Chondrocyte (in vitro differentiated cells): Measurements from ENCODE around the gene PRKAG1. TPM values are rescaled to one million over a fixed set of nuclear protein-coding genes. Genes with fewer than 3 reads are reported as not detected.
"Not testable (repeated sequence)": the region's sequence is repeated elsewhere in the genome, so short reads cannot be mapped to it uniquely, and the experiment has no call there.

Experiments used
- DNase-seq: peaks from one replicate; pipeline ENCODE4 v3.0.0; 2021; ENCODE audit warnings: mixed read lengths, low spot score
- H3K27ac Mint-ChIP-seq: one replicate; pipeline ENCODE4 v1.8.0; 2021; ENCODE audit warnings: mild to moderate bottlenecking, moderate library complexity, mixed read lengths; ENCODE audit not compliant: unreplicated experiment
- H3K27me3 Mint-ChIP-seq: 2 replicates; pipeline ENCODE4 v1.8.0; 2021; ENCODE audit warnings: low read depth, mixed read lengths
- H3K36me3 Mint-ChIP-seq: 2 replicates; pipeline ENCODE4 v1.8.0; 2021; ENCODE audit warnings: low read depth, mixed read lengths
- H3K4me1 Mint-ChIP-seq: 2 replicates; pipeline ENCODE4 v1.8.0; 2021; ENCODE audit warnings: low read depth, mild to moderate bottlenecking, mixed read lengths
- H3K4me3 Mint-ChIP-seq: one replicate; pipeline ENCODE4 v1.8.0; 2021; ENCODE audit warnings: mild to moderate bottlenecking, moderate library complexity, mixed read lengths; ENCODE audit not compliant: unreplicated experiment
- H3K9me3 Mint-ChIP-seq: 2 replicates; pipeline ENCODE4 v1.8.0; 2021; ENCODE audit warnings: low read depth, mixed read lengths
- CTCF ChIP-seq: fragments of 200-600 bp; sonication (generic); IDR thresholded peaks from 2 replicates; pipeline ENCODE4 v1.5.0; 2021; ENCODE audit warnings: antibody characterized with exemption, mild to moderate bottlenecking, moderate library complexity
- long read RNA-seq: library from polyadenylated mRNA; stranded (forward); transcript quantifications from one replicate; pipeline ENCODE4 v2.0.0, GENCODE V29; 2021
- total RNA-seq: library from RNA; stranded (reverse); gene quantifications from 3 replicates; pipeline ENCODE4 v1.2.1, GENCODE V29; 2021

Gene PRKAG1
- 61.5 to 77.1 TPM (median 61.7 TPM) in 3 replicates for total RNA-seq
- long read RNA-seq, transcript PRKAG1-206 (12 exons, 1,699 nt) = major isoform, 35 of 45 reads
- long read RNA-seq, partial matches to known transcripts = 4 of 45 reads
- long read RNA-seq, other reads (novel, unspliced or antisense) = 5 of 45 reads

- DNase-seq = peak; percentile 98
- Mint-ChIP-seq H3K36me3 (peaks cover 11% of the 10 kb centered on the region), H3K9me3 (no peaks in the 10 kb centered on the region), H3K4me3 (peak within 1 kb of the TSS; percentile 90), H3K27me3 (no peaks in the 10 kb centered on the region), H3K27ac (peak within 1 kb of the TSS; percentile 100), H3K4me1 (peaks cover 43% of the 10 kb centered on the region)
- TF ChIP-seq CTCF = peak; percentile 80
Observed at GRCh38 chr12:49018261-49019119, at the start of gene PRKAG1. PRKAG1 (minus strand) TSS chr12:49018776; CDS start chr12:49018740, 36 bp downstream.

- no peaks in the 10 kb centered on the region for H3K27me3 Mint-ChIP-seq
- no peaks in the 10 kb centered on the region for H3K36me3 Mint-ChIP-seq
- H3K4me1 Mint-ChIP-seq = peaks cover 25% of the 10 kb centered on the region
- no peak for DNase-seq
- TF ChIP-seq CTCF = no peak
- H3K4me3 Mint-ChIP-seq = no peak overlapping the region
- H3K9me3 Mint-ChIP-seq = no peaks in the 10 kb centered on the region
- H3K27ac Mint-ChIP-seq = no peak overlapping the region
Observed at GRCh38 chr12:49066120-49066519, 47.5 kb upstream of the PRKAG1 start.

GRCh38 chr12:49064767-49065152 is 46.2 kb upstream of the PRKAG1 start:
- no peaks in the 10 kb centered on the region for H3K36me3 Mint-ChIP-seq
- no peaks in the 10 kb centered on the region for H3K27me3 Mint-ChIP-seq
- H3K4me1 Mint-ChIP-seq = peaks cover 21% of the 10 kb centered on the region
- no peak for DNase-seq
- H3K27ac Mint-ChIP-seq = no peak overlapping the region
- TF ChIP-seq CTCF = no peak
- no peak overlapping the region for H3K4me3 Mint-ChIP-seq
- H3K9me3 Mint-ChIP-seq = no peaks in the 10 kb centered on the region

- not testable (repeated sequence) for H3K27ac Mint-ChIP-seq, H3K36me3 Mint-ChIP-seq, H3K27me3 Mint-ChIP-seq, H3K4me3 Mint-ChIP-seq, H3K9me3 Mint-ChIP-seq
- peak; percentile 52 for DNase-seq
- H3K4me1 Mint-ChIP-seq = peaks cover 34% of the 10 kb centered on the region
Observed at GRCh38 chr12:49061916-49062315, 43.3 kb upstream of the PRKAG1 start.

- no peak for TF ChIP-seq CTCF
- H3K4me3 Mint-ChIP-seq = peak overlapping the region; percentile 95
- peaks cover 41% of the 10 kb centered on the region for H3K4me1 Mint-ChIP-seq
- H3K36me3 Mint-ChIP-seq = peaks cover 2% of the 10 kb centered on the region
- H3K27me3 Mint-ChIP-seq = no peaks in the 10 kb centered on the region
- H3K27ac Mint-ChIP-seq = peak overlapping the region; percentile 97
- DNase-seq = no peak
- no peaks in the 10 kb centered on the region for H3K9me3 Mint-ChIP-seq
Observed at GRCh38 chr12:49061157-49061650, 42.6 kb upstream of the PRKAG1 start.
